ENCODE measurements around the gene TIMM44. TPM values are rescaled to one million over a fixed set of nuclear protein-coding genes. Genes with fewer than 3 reads are reported as not detected.

TIMM44 gene
- total and polyA plus RNA-seq, 2 donors, result 31.2 to 60.2 TPM

Other genes with a start within 250 kb of the TIMM44 start
- gene FCER2, start 241.5 kb downstream of the TIMM44 start, total RNA-seq, result 0.21 TPM
- gene FCER2, start 241.5 kb downstream of the TIMM44 start, polyA plus RNA-seq, result 0.90 TPM
- gene CLEC4G, start 211.6 kb downstream of the TIMM44 start, total RNA-seq, result 0.48 TPM
- gene CLEC4G, start 211.6 kb downstream of the TIMM44 start, polyA plus RNA-seq, result 1.1 TPM
- 6.2 TPM for gene CD209, start 196.1 kb downstream of the TIMM44 start, total RNA-seq
- gene CD209, start 196.1 kb downstream of the TIMM44 start, polyA plus RNA-seq, result 5.3 TPM
- gene CLEC4M, start 180.4 kb downstream of the TIMM44 start, total RNA-seq, result not detected
- not detected for gene CLEC4M, start 180.4 kb downstream of the TIMM44 start, polyA plus RNA-seq
- gene EVI5L, start 113.4 kb downstream of the TIMM44 start, total RNA-seq, result 7.8 TPM
- gene EVI5L, start 113.4 kb downstream of the TIMM44 start, polyA plus RNA-seq, result 21.1 TPM
- gene PRR36, start 69.3 kb downstream of the TIMM44 start, total RNA-seq, result 0.11 TPM
- gene PRR36, start 69.3 kb downstream of the TIMM44 start, polyA plus RNA-seq, result 0.10 TPM
- gene LRRC8E, start 55.2 kb downstream of the TIMM44 start, total RNA-seq, result 1.3 TPM
- gene LRRC8E, start 55.2 kb downstream of the TIMM44 start, polyA plus RNA-seq, result 1.1 TPM
- 9.8 TPM for gene MAP2K7, start 39.8 kb downstream of the TIMM44 start, total RNA-seq
- 31.0 TPM for gene MAP2K7, start 39.8 kb downstream of the TIMM44 start, polyA plus RNA-seq
- not detected for gene TGFBR3L, start 28.8 kb downstream of the TIMM44 start, total RNA-seq
- 2.6 TPM for gene TGFBR3L, start 28.8 kb downstream of the TIMM44 start, polyA plus RNA-seq
- 6.8 TPM for gene SNAPC2, start 23.3 kb downstream of the TIMM44 start, total RNA-seq
- 55.6 TPM for gene SNAPC2, start 23.3 kb downstream of the TIMM44 start, polyA plus RNA-seq
- 0.63 TPM for gene CTXN1, start 17.5 kb downstream of the TIMM44 start, total RNA-seq
- gene CTXN1, start 17.5 kb downstream of the TIMM44 start, polyA plus RNA-seq, result 22.1 TPM
- 41.1 TPM for gene ELAVL1, start 62.0 kb upstream of the TIMM44 start, total RNA-seq
- gene ELAVL1, start 62.0 kb upstream of the TIMM44 start, polyA plus RNA-seq, result 36.7 TPM
- not detected for gene CCL25, start 109.1 kb upstream of the TIMM44 start, total RNA-seq
- gene CCL25, start 109.1 kb upstream of the TIMM44 start, polyA plus RNA-seq, result not detected
- 2.3 TPM for gene FBN3, start 205.9 kb upstream of the TIMM44 start, total RNA-seq
- gene FBN3, start 205.9 kb upstream of the TIMM44 start, polyA plus RNA-seq, result not detected